HAP-1 (cell line): ENCODE results near the gene PCDHB7.
"Not testable (repeated sequence)": the region's sequence is repeated elsewhere in the genome, so short reads cannot be mapped to it uniquely, and the experiment has no call there.

Experiments used
- DNase-seq, 2 experiments: peaks; one replicate each; pipeline ENCODE4 v3.0.0-alpha.2; 2016 to 2020; ENCODE audit warnings: low spot score in 2 of 2
- H3K27me3 ChIP-seq: fragments of 250-450 bp; sonication (Bioruptor Pico); 2 replicates; pipeline ENCODE4 v1.5.1; 2020; ENCODE audit warnings: low read depth, mild to moderate bottlenecking, moderate library complexity
- H3K36me3 ChIP-seq: fragments of 250-450 bp; sonication (Bioruptor Pico); replicated peaks from 2 replicates; pipeline ENCODE4 v1.5.1; 2020; ENCODE audit warnings: mild to moderate bottlenecking
- H3K4me1 ChIP-seq: fragments of 250-450 bp; sonication (Bioruptor Pico); 2 replicates; pipeline ENCODE4 v1.5.1; 2020; ENCODE audit warnings: mild to moderate bottlenecking
- H3K4me3 ChIP-seq: fragments of 250-450 bp; sonication (Bioruptor Pico); 2 replicates; pipeline ENCODE4 v1.5.1; 2020; ENCODE audit warnings: mild to moderate bottlenecking, moderate library complexity
- H3K9me3 ChIP-seq: fragments of 250-450 bp; sonication (Bioruptor Pico); 2 replicates; pipeline ENCODE4 v1.5.1; 2020; ENCODE audit warnings: mild to moderate bottlenecking, moderate library complexity
- in situ Hi-C: fragments of 300-500 bp; cut with MboI; formaldehyde crosslinking; loops from 3 replicates; pipeline ENCODE4 v1.14.3; 2020; ENCODE audit warnings: low sequenced_read_pairs, inconsistent platforms, mixed read lengths

PCDHB7 gene

GRCh38 chr5:141172381-141173204 lies at the start of gene PCDHB7:
TSS of gene PCDHB7 (plus strand) at chr5:141172644. CDS start at chr5:141172836, 192 bp downstream.
- no peaks in the 10 kb centered on the region for H3K36me3 ChIP-seq
- no peaks in the 10 kb centered on the region for H3K27me3 ChIP-seq
- no peaks in the 10 kb centered on the region for H3K9me3 ChIP-seq
- H3K4me1 ChIP-seq: no peaks in the 10 kb centered on the region
- H3K4me3 ChIP-seq: no peak within 1 kb of the TSS
- peak; percentile 32 to 65 for DNase-seq
- in situ Hi-C loops: no loop called here

- H3K4me3 ChIP-seq, H3K27me3 ChIP-seq, H3K36me3 ChIP-seq, in situ Hi-C loops, H3K4me1 ChIP-seq, H3K9me3 ChIP-seq, DNase-seq: not testable (repeated sequence)
Observed at GRCh38 chr5:141123396-141124135, 48.9 kb upstream of the PCDHB7 start.

GRCh38 chr5:141127305-141127704 lies 45.1 kb upstream of the PCDHB7 start:
- no peaks in the 10 kb centered on the region for H3K9me3 ChIP-seq
- no peak overlapping the region for H3K4me3 ChIP-seq
- peak in 1 of 2 experiments; percentile 37 for DNase-seq
- no peaks in the 10 kb centered on the region for H3K4me1 ChIP-seq
- peaks cover 7% of the 10 kb centered on the region for H3K27me3 ChIP-seq
- in situ Hi-C loops: no loop called here
- H3K36me3 ChIP-seq: no peaks in the 10 kb centered on the region

- H3K4me3 ChIP-seq: peak within 1 kb of the TSS; percentile 33
- no peaks in the 10 kb centered on the region for H3K36me3 ChIP-seq
- DNase-seq: peak; percentile 47 to 77
- in situ Hi-C loops: no loop called here
- H3K9me3 ChIP-seq: no peaks in the 10 kb centered on the region
- H3K27me3 ChIP-seq: no peaks in the 10 kb centered on the region
- H3K4me1 ChIP-seq: no peaks in the 10 kb centered on the region
Observed at GRCh38 chr5:141135030-141135717, 37.3 kb upstream of the PCDHB7 start, which contains the start of gene PCDHB5. TSS of gene PCDHB5 (plus strand) at chr5:141135206. CDS start at chr5:141135435, 229 bp downstream.

DNA sequence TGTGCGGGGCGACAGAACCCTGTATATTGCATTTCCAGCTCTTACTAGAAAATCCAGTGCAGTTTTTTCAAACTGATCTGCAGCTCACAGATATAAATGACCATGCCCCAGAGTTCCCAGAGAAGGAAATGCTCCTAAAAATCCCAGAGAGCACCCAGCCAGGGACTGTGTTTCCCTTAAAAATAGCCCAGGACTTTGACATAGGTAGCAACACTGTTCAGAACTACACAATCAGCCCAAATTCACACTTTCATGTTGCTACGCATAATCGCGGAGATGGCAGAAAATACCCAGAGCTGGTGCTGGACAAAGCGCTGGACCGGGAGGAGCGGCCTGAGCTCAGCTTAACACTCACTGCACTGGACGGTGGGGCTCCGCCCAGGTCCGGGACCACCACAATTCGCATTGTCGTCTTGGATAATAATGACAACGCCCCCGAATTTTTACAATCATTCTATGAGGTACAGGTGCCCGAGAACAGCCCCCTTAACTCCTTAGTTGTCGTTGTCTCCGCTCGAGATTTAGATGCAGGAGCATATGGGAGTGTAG lies 36.7 kb upstream of the PCDHB7 start:
- H3K9me3 ChIP-seq: no peaks in the 10 kb centered on the region
- no peak for DNase-seq
- H3K27me3 ChIP-seq: no peaks in the 10 kb centered on the region
- no peaks in the 10 kb centered on the region for H3K36me3 ChIP-seq
- peak overlapping the region; percentile 33 for H3K4me3 ChIP-seq
- in situ Hi-C loops: no loop called here
- no peaks in the 10 kb centered on the region for H3K4me1 ChIP-seq

- H3K36me3 ChIP-seq, DNase-seq, H3K4me3 ChIP-seq, H3K4me1 ChIP-seq, H3K27me3 ChIP-seq, H3K9me3 ChIP-seq, in situ Hi-C loops: not testable (repeated sequence)
Observed at GRCh38 chr5:141137346-141137745, 35.1 kb upstream of the PCDHB7 start.

- no peak within 1 kb of the TSS for H3K4me3 ChIP-seq
- in situ Hi-C loops: no loop called here
Observed at GRCh38 chr5:141149812-141150211, 22.6 kb upstream of the PCDHB7 start, which contains the start of gene PCDHB6. TSS of gene PCDHB6 (plus strand) at chr5:141150057. CDS start at chr5:141150258, 201 bp downstream.

DNA sequence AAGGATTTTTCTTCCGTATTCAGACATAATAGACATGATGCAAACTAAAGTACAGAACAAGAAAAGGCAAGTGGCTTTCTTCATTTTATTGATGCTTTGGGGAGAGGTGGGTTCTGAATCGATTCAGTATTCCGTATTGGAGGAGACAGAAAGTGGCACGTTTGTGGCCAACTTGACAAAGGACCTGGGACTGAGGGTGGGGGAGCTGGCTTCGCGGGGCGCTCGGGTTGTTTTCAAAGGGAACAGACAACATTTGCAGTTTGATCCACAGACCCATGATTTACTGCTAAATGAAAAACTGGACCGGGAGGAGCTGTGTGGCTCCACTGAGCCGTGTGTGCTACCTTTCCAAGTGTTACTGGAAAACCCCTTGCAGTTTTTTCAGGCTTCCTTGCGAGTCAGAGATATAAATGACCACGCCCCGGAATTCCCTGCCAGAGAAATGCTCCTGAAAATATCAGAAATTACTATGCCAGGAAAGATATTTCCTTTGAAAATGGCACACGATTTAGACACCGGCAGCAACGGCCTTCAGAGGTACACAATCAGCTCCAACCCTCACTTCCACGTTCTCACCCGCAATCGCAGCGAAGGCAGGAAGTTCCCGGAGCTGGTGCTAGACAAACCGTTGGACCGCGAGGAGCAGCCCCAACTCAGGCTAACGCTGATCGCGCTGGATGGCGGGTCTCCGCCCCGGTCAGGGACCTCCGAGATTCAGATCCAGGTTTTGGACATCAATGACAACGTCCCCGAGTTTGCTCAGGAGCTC lies 22.0 kb upstream of the PCDHB7 start:
- in situ Hi-C loops: no loop called here
- no peaks in the 10 kb centered on the region for H3K4me1 ChIP-seq
- H3K9me3 ChIP-seq: no peaks in the 10 kb centered on the region
- no peaks in the 10 kb centered on the region for H3K36me3 ChIP-seq
- 0 out of 2 replicates have a peak, but pooled peaks cover 5% of the 10 kb centered on the region for H3K27me3 ChIP-seq
- no peak overlapping the region for H3K4me3 ChIP-seq
- no peak for DNase-seq

More at GRCh38 chr5:141149812-141150211, 22.6 kb upstream of the PCDHB7 start, which contains the start of gene PCDHB6:
- H3K9me3 ChIP-seq: no peaks in the 10 kb centered on the region
- 0 out of 2 replicates have a peak, but pooled peaks cover 5% of the 10 kb centered on the region for H3K27me3 ChIP-seq
- DNase-seq: peak; percentile 20 to 57
- no peaks in the 10 kb centered on the region for H3K4me1 ChIP-seq
- no peaks in the 10 kb centered on the region for H3K36me3 ChIP-seq

- Histone ChIP-seq H3K9me3 (no peaks in the 10 kb centered on the region), H3K27me3 (0 out of 2 replicates have a peak, but pooled peaks cover 5% of the 10 kb centered on the region), H3K4me1 (no peaks in the 10 kb centered on the region), H3K36me3 (no peaks in the 10 kb centered on the region), H3K4me3 (no peak overlapping the region)
- in situ Hi-C loops: no loop called here
- DNase-seq: no peak
Observed at GRCh38 chr5:141150993-141151325, 21.5 kb upstream of the PCDHB7 start.

DNA sequence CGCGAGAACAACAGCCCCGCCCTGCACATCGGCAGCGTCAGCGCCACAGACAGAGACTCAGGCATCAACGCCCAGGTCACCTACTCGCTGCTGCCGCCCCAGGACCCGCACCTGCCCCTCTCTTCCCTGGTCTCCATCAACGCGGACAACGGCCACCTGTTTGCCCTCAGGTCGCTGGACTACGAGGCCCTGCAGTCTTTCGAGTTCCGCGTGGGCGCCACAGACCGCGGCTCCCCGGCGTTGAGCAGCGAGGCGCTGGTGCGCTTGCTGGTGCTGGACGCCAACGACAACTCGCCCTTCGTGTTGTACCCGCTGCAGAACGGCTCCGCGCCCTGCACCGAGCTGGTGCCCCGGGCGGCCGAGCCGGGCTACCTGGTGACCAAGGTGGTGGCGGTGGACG lies 20.8 kb upstream of the PCDHB7 start:
- H3K4me3 ChIP-seq, in situ Hi-C loops, DNase-seq, H3K27me3 ChIP-seq, H3K36me3 ChIP-seq, H3K9me3 ChIP-seq, H3K4me1 ChIP-seq: not testable (repeated sequence)

DNA sequence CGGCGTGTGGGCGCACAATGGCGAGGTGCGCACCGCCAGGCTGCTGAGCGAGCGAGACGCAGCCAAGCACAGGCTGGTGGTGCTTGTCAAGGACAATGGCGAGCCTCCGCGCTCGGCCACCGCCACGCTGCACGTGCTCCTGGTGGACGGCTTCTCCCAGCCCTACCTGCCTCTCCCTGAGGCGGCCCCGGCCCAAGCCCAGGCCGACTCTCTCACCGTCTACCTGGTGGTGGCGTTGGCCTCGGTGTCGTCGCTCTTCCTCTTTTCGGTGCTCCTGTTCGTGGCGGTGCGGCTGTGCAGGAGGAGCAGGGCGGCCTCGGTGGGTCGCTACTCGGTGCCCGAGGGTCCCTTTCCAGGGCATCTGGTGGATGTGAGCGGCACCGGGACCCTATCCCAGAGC lies 20.3 kb upstream of the PCDHB7 start:
- in situ Hi-C loops, H3K9me3 ChIP-seq, DNase-seq, H3K4me1 ChIP-seq, H3K36me3 ChIP-seq, H3K4me3 ChIP-seq, H3K27me3 ChIP-seq: not testable (repeated sequence)

DNA sequence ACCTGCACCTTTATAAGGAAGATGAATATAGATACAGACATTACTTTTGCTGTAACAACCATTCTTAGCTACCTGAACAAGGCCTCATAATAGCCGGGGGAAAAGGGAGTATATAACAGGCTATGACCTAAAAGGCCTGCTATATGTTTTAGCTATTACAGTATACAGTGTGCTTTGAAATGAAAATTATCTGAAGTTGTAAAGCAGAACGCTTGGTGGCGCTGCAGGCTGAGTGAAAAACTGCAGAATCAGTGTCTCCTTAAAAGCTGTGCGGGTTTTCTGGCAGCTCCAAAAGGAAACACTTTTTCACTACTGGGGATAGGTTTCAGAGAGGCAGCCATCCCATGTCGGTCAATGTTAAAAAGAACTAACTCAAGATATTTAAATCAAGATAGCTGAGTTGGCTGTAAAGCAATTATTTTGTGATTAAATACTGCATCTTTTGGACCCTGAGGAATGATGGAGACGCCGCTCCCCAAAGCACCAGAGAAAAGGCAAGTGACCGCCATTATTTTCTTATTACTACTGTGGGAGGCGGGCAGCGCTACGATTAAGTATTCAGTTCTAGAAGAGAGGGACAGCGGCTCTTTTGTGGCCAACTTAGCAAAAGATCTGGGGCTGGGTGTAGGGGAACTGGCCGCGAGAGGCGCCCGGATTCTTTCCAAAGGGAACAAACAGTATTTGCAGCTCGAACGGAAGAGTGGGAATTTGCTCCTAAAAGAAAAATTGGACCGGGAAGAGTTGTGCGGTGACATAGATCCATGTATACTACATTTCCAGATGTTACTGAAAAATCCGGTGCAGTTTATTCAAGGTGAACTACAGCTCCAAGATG lies 16.7 kb upstream of the PCDHB7 start:
- H3K4me3 ChIP-seq: no peak overlapping the region
- DNase-seq: peak in 1 of 2 experiments; percentile 18
- no peaks in the 10 kb centered on the region for H3K9me3 ChIP-seq
- in situ Hi-C loops: no loop called here
- no peaks in the 10 kb centered on the region for H3K27me3 ChIP-seq
- no peaks in the 10 kb centered on the region for H3K4me1 ChIP-seq
- no peaks in the 10 kb centered on the region for H3K36me3 ChIP-seq
